ENCODE results near the gene HLA-DRB1.
"Not testable (repeated sequence)": the region's sequence is repeated elsewhere in the genome, so short reads cannot be mapped to it uniquely, and the experiment has no call there.

HLA-DRB1 gene

DNA sequence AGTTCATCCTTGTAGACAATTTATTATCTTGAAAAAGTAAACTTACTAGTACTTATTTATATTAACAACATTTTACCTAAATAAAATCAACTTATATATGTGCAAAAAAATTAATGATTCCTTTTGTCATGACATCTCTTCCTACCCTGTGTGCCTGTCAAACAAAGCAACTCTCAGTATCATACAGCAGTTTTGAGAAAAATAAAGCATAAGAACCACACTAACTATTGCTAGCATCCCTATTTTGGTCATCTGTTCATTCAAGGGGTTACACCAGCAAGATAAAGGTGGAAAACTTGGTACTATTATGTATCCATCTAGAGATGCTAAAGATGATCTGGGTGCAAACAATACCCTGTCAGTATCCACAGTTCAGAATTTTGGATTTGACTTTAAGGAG is 7.4 kb upstream of the HLA-DRB1 start:
- Histone ChIP-seq H3K79me2 (ENCODE audit: insufficient read depth, low read length) (no peaks in the 10 kb centered on the region), H3K27me3 (ENCODE audit: insufficient read depth, low read length, poor library complexity) (no peaks in the 10 kb centered on the region), H3K4me3 (ENCODE audit: low read depth in 1 of 2, low read length in 2 of 2) (no peak overlapping the region), H3K27ac (ENCODE audit: low read length) (no peak overlapping the region), H3K4me2 (ENCODE audit: insufficient read depth, low read length) (no peak overlapping the region), H3K9ac (ENCODE audit: low read depth, low read length) (no peak overlapping the region), H2AFZ (ENCODE audit: low read depth, low read length) (no peak overlapping the region), H3K36me3 (ENCODE audit: insufficient read depth, low read length) (no peaks in the 10 kb centered on the region), H3K9me3 (ENCODE audit: insufficient read depth, low read length, severe bottlenecking) (no peaks in the 10 kb centered on the region), H4K20me1 (ENCODE audit: insufficient read depth, low read length) (no peaks in the 10 kb centered on the region), H3K4me1 (ENCODE audit: insufficient read depth, low read length) (no peaks in the 10 kb centered on the region)
- ATAC-seq (ENCODE audit: insufficient read depth, low read depth) (no peak), DNase-seq (no peak)
- TF ChIP-seq EZH2 (IDR thresholded peaks at IDR 0.05; ENCODE audit: borderline replicate concordance, low read depth, low read length, severe bottlenecking) = no peak
- no peak for TF ChIP-seq CTCF (IDR thresholded peaks at IDR 0.05; ENCODE audit: borderline replicate concordance, extremely low read depth, low read length, poor library complexity, severe bottlenecking)

GRCh38 chr6:32590713-32591112 is 1.1 kb upstream of the HLA-DRB1 start:
- not testable (repeated sequence) for ATAC-seq (ENCODE audit: insufficient read depth, low read depth); H3K4me2 ChIP-seq (ENCODE audit: insufficient read depth, low read length); H3K36me3 ChIP-seq (ENCODE audit: insufficient read depth, low read length); H3K27ac ChIP-seq (ENCODE audit: low read length); H3K79me2 ChIP-seq (ENCODE audit: insufficient read depth, low read length); H3K4me3 ChIP-seq (ENCODE audit: low read depth in 1 of 2, low read length in 2 of 2); H3K27me3 ChIP-seq (ENCODE audit: insufficient read depth, low read length, poor library complexity); H4K20me1 ChIP-seq (ENCODE audit: insufficient read depth, low read length); H3K9ac ChIP-seq (ENCODE audit: low read depth, low read length); H3K9me3 ChIP-seq (ENCODE audit: insufficient read depth, low read length, severe bottlenecking); H3K4me1 ChIP-seq (ENCODE audit: insufficient read depth, low read length); DNase-seq; H2AFZ ChIP-seq (ENCODE audit: low read depth, low read length)

DNA sequence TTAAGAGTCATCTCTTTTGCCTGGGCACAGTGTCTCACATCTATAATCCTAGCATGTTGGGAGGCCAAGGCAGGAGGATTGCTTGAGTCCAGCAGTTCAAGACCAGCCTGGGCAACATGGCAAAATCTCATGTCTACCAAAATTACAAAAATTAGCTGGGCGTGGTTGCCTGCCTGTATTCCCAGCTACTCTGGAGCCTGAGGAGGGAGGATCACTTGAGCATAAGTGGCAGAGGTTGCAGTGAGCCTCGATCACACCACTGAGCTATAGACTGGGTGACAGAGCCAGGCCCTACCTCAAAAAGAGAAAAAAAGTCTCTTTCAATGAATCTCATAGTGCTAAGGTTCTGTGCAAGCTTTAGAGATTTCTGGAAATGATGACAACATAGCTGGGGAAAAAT is 1.5 kb downstream of the HLA-DRB1 start:
- no peak overlapping the region for H3K9ac ChIP-seq (ENCODE audit: low read depth, low read length)
- no peak overlapping the region for H3K27ac ChIP-seq (ENCODE audit: low read length)
- H3K4me2 ChIP-seq (ENCODE audit: insufficient read depth, low read length) = no peak overlapping the region
- DNase-seq = no peak
- H3K4me1 ChIP-seq (ENCODE audit: insufficient read depth, low read length) = no peaks in the 10 kb centered on the region
- no peak overlapping the region for H3K4me3 ChIP-seq (ENCODE audit: low read depth in 1 of 2, low read length in 2 of 2)
- no peaks in the 10 kb centered on the region for H3K36me3 ChIP-seq (ENCODE audit: insufficient read depth, low read length)
- H3K27me3 ChIP-seq (ENCODE audit: insufficient read depth, low read length, poor library complexity) = peaks cover 3% of the 10 kb centered on the region
- no peaks in the 10 kb centered on the region for H4K20me1 ChIP-seq (ENCODE audit: insufficient read depth, low read length)
- no peak for TF ChIP-seq CTCF (IDR thresholded peaks at IDR 0.05; ENCODE audit: borderline replicate concordance, extremely low read depth, low read length, poor library complexity, severe bottlenecking)
- no peak for TF ChIP-seq EZH2 (IDR thresholded peaks at IDR 0.05; ENCODE audit: borderline replicate concordance, low read depth, low read length, severe bottlenecking)
- H2AFZ ChIP-seq (ENCODE audit: low read depth, low read length) = no peak overlapping the region
- no peaks in the 10 kb centered on the region for H3K9me3 ChIP-seq (ENCODE audit: insufficient read depth, low read length, severe bottlenecking)
- no peaks in the 10 kb centered on the region for H3K79me2 ChIP-seq (ENCODE audit: insufficient read depth, low read length)
- ATAC-seq (ENCODE audit: insufficient read depth, low read depth) = no peak

DNA sequence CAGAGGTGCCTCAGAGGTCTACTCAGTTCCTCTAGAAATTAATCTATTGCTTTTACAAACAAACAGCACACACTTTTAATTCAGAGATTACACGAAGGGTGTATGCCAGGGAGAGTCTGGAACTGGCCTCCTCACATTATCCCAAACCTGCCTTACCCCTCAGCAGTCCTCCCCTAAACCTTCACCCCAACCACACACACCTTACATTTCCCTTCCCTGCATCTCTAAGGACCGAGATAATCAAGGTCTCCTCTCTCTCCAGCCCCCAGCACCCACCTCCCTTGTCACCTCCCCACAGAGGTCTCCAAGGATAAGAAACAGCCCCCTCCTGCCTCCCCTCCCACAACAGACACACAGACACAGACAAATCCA is 6.1 kb downstream of the HLA-DRB1 start:
- no peak overlapping the region for H3K9ac ChIP-seq (ENCODE audit: low read depth, low read length)
- no peak overlapping the region for H3K4me3 ChIP-seq (ENCODE audit: low read depth in 1 of 2, low read length in 2 of 2)
- no peak overlapping the region for H3K4me2 ChIP-seq (ENCODE audit: insufficient read depth, low read length)
- no peaks in the 10 kb centered on the region for H4K20me1 ChIP-seq (ENCODE audit: insufficient read depth, low read length)
- no peak for DNase-seq
- H3K27me3 ChIP-seq (ENCODE audit: insufficient read depth, low read length, poor library complexity) = peaks cover 5% of the 10 kb centered on the region
- TF ChIP-seq CTCF (IDR thresholded peaks at IDR 0.05; ENCODE audit: borderline replicate concordance, extremely low read depth, low read length, poor library complexity, severe bottlenecking) (no peak), EZH2 (IDR thresholded peaks at IDR 0.05; ENCODE audit: borderline replicate concordance, low read depth, low read length, severe bottlenecking) (no peak)
- H2AFZ ChIP-seq (ENCODE audit: low read depth, low read length) = no peak overlapping the region
- no peak for ATAC-seq (ENCODE audit: insufficient read depth, low read depth)
- H3K79me2 ChIP-seq (ENCODE audit: insufficient read depth, low read length) = no peaks in the 10 kb centered on the region
- H3K36me3 ChIP-seq (ENCODE audit: insufficient read depth, low read length) = no peaks in the 10 kb centered on the region
- no peaks in the 10 kb centered on the region for H3K9me3 ChIP-seq (ENCODE audit: insufficient read depth, low read length, severe bottlenecking)
- H3K4me1 ChIP-seq (ENCODE audit: insufficient read depth, low read length) = no peaks in the 10 kb centered on the region
- no peak overlapping the region for H3K27ac ChIP-seq (ENCODE audit: low read length)
